Activated naive CD8-positive, alpha-beta T cell (primary cell): ENCODE results near the gene NUP93.
"Not testable (repeated sequence)": the region's sequence is repeated elsewhere in the genome, so short reads cannot be mapped to it uniquely, and the experiment has no call there.

Experiments used
- H3K27ac Mint-ChIP-seq: one replicate; pipeline ENCODE4 v1.8.0; 2021; ENCODE audit warnings: mixed read lengths
- H3K27me3 Mint-ChIP-seq: one replicate; pipeline ENCODE4 v1.8.0; 2021; ENCODE audit warnings: mixed read lengths
- H3K36me3 Mint-ChIP-seq: one replicate; pipeline ENCODE4 v1.8.0; 2021; ENCODE audit warnings: mixed read lengths
- H3K4me1 Mint-ChIP-seq: one replicate; pipeline ENCODE4 v1.8.0; 2021; ENCODE audit warnings: low read depth, mixed read lengths
- H3K4me3 Mint-ChIP-seq: one replicate; pipeline ENCODE4 v1.8.0; 2021; ENCODE audit warnings: mild to moderate bottlenecking, mixed read lengths
- H3K9me3 Mint-ChIP-seq: one replicate; pipeline ENCODE4 v1.8.0; 2021; ENCODE audit warnings: low read depth, mixed read lengths

The NUP93 gene

GRCh38 chr16:56724191-56724590 is 5.7 kb upstream of the NUP93 start:
- Mint-ChIP-seq H3K4me1 (peaks cover 18% of the 10 kb centered on the region), H3K27ac (no peak overlapping the region), H3K9me3 (no peaks in the 10 kb centered on the region), H3K36me3 (no peaks in the 10 kb centered on the region), H3K4me3 (no peak overlapping the region), H3K27me3 (no peaks in the 10 kb centered on the region)

GRCh38 chr16:56726283-56726682 is 3.6 kb upstream of the NUP93 start:
- no peaks in the 10 kb centered on the region for H3K27me3 Mint-ChIP-seq
- no peaks in the 10 kb centered on the region for H3K9me3 Mint-ChIP-seq

GRCh38 chr16:56726926-56727325 is 3.0 kb upstream of the NUP93 start:
- H3K36me3 Mint-ChIP-seq: no peaks in the 10 kb centered on the region
- peaks cover 24% of the 10 kb centered on the region for H3K4me1 Mint-ChIP-seq
- no peaks in the 10 kb centered on the region for H3K9me3 Mint-ChIP-seq
- no peak overlapping the region for H3K27ac Mint-ChIP-seq
- H3K4me3 Mint-ChIP-seq: no peak overlapping the region
- no peaks in the 10 kb centered on the region for H3K27me3 Mint-ChIP-seq

More at GRCh38 chr16:56726283-56726682, 3.6 kb upstream of the NUP93 start:
- peaks cover 24% of the 10 kb centered on the region for H3K4me1 Mint-ChIP-seq
- H3K27ac Mint-ChIP-seq: no peak overlapping the region
- no peaks in the 10 kb centered on the region for H3K36me3 Mint-ChIP-seq
- no peak overlapping the region for H3K4me3 Mint-ChIP-seq

- no peaks in the 10 kb centered on the region for H3K9me3 Mint-ChIP-seq
- peaks cover 24% of the 10 kb centered on the region for H3K4me1 Mint-ChIP-seq
- no peaks in the 10 kb centered on the region for H3K27me3 Mint-ChIP-seq
- no peak overlapping the region for H3K27ac Mint-ChIP-seq
- H3K36me3 Mint-ChIP-seq: no peaks in the 10 kb centered on the region
- no peak overlapping the region for H3K4me3 Mint-ChIP-seq
Observed at GRCh38 chr16:56728027-56728426, 1.9 kb upstream of the NUP93 start.

- H3K9me3 Mint-ChIP-seq: no peaks in the 10 kb centered on the region
- peaks cover 24% of the 10 kb centered on the region for H3K4me1 Mint-ChIP-seq
- peak overlapping the region; percentile 91 for H3K27ac Mint-ChIP-seq
- no peaks in the 10 kb centered on the region for H3K27me3 Mint-ChIP-seq
- no peak overlapping the region for H3K4me3 Mint-ChIP-seq
- H3K36me3 Mint-ChIP-seq: no peaks in the 10 kb centered on the region
Observed at GRCh38 chr16:56728980-56729734, 772 bp upstream of the NUP93 start.

- H3K27ac Mint-ChIP-seq: no peak overlapping the region
- H3K36me3 Mint-ChIP-seq: no peaks in the 10 kb centered on the region
Observed at GRCh38 chr16:56732366-56732765, 2.4 kb downstream of the NUP93 start.

GRCh38 chr16:56732832-56733231 is 2.9 kb downstream of the NUP93 start:
- Mint-ChIP-seq H3K4me3 (no peak overlapping the region), H3K27me3 (no peaks in the 10 kb centered on the region), H3K27ac (no peak overlapping the region), H3K36me3 (peaks cover 2% of the 10 kb centered on the region), H3K9me3 (no peaks in the 10 kb centered on the region), H3K4me1 (peaks cover 26% of the 10 kb centered on the region)

More at GRCh38 chr16:56732366-56732765, 2.4 kb downstream of the NUP93 start:
- Mint-ChIP-seq H3K4me3 (no peak overlapping the region), H3K27me3 (no peaks in the 10 kb centered on the region), H3K4me1 (peaks cover 23% of the 10 kb centered on the region), H3K9me3 (no peaks in the 10 kb centered on the region)

GRCh38 chr16:56734429-56734828 is 4.5 kb downstream of the NUP93 start:
- Mint-ChIP-seq H3K27ac (no peak overlapping the region), H3K36me3 (peaks cover 7% of the 10 kb centered on the region), H3K4me3 (no peak overlapping the region), H3K4me1 (peaks cover 18% of the 10 kb centered on the region), H3K9me3 (no peaks in the 10 kb centered on the region), H3K27me3 (no peaks in the 10 kb centered on the region)

- Mint-ChIP-seq H3K27me3 (no peaks in the 10 kb centered on the region), H3K4me3 (no peak overlapping the region), H3K4me1 (peaks cover 14% of the 10 kb centered on the region), H3K36me3 (peaks cover 7% of the 10 kb centered on the region), H3K27ac (peak overlapping the region; percentile 17), H3K9me3 (no peaks in the 10 kb centered on the region)
Observed at GRCh38 chr16:56736476-56736875, 6.5 kb downstream of the NUP93 start.

- no peaks in the 10 kb centered on the region for H3K27me3 Mint-ChIP-seq
- H3K9me3 Mint-ChIP-seq: no peaks in the 10 kb centered on the region
- H3K4me1 Mint-ChIP-seq: peaks cover 25% of the 10 kb centered on the region
- no peak overlapping the region for H3K4me3 Mint-ChIP-seq
- H3K27ac Mint-ChIP-seq: no peak overlapping the region
- H3K36me3 Mint-ChIP-seq: peaks cover 8% of the 10 kb centered on the region
Observed at GRCh38 chr16:56737539-56737938, 7.6 kb downstream of the NUP93 start.

GRCh38 chr16:56738221-56738620 is 8.3 kb downstream of the NUP93 start:
- H3K27ac Mint-ChIP-seq: no peak overlapping the region
- no peaks in the 10 kb centered on the region for H3K27me3 Mint-ChIP-seq
- H3K36me3 Mint-ChIP-seq: peaks cover 8% of the 10 kb centered on the region
- H3K9me3 Mint-ChIP-seq: no peaks in the 10 kb centered on the region
- H3K4me3 Mint-ChIP-seq: no peak overlapping the region
- peaks cover 28% of the 10 kb centered on the region for H3K4me1 Mint-ChIP-seq

- not testable (repeated sequence) for H3K27ac Mint-ChIP-seq, H3K4me3 Mint-ChIP-seq, H3K9me3 Mint-ChIP-seq, H3K27me3 Mint-ChIP-seq
- H3K36me3 Mint-ChIP-seq: peaks cover 12% of the 10 kb centered on the region
- H3K4me1 Mint-ChIP-seq: peaks cover 35% of the 10 kb centered on the region
Observed at GRCh38 chr16:56739378-56739777, 9.4 kb downstream of the NUP93 start.

- no peak overlapping the region for H3K27ac Mint-ChIP-seq
- H3K9me3 Mint-ChIP-seq: no peaks in the 10 kb centered on the region
- H3K4me3 Mint-ChIP-seq: no peak overlapping the region
- H3K36me3 Mint-ChIP-seq: peaks cover 12% of the 10 kb centered on the region
- no peaks in the 10 kb centered on the region for H3K27me3 Mint-ChIP-seq
- H3K4me1 Mint-ChIP-seq: peaks cover 40% of the 10 kb centered on the region
Observed at GRCh38 chr16:56741399-56741798, 11.5 kb downstream of the NUP93 start.

- Mint-ChIP-seq H3K4me3 (no peak overlapping the region), H3K4me1 (peaks cover 39% of the 10 kb centered on the region), H3K27me3 (no peaks in the 10 kb centered on the region), H3K27ac (peak overlapping the region; percentile 61), H3K9me3 (no peaks in the 10 kb centered on the region), H3K36me3 (peaks cover 12% of the 10 kb centered on the region)
Observed at GRCh38 chr16:56742030-56742984, 12.4 kb downstream of the NUP93 start.

GRCh38 chr16:56743840-56744239 is 13.9 kb downstream of the NUP93 start:
- Mint-ChIP-seq H3K4me1 (peaks cover 38% of the 10 kb centered on the region), H3K27me3 (no peaks in the 10 kb centered on the region), H3K4me3 (no peak overlapping the region), H3K27ac (no peak overlapping the region), H3K36me3 (peaks cover 12% of the 10 kb centered on the region), H3K9me3 (no peaks in the 10 kb centered on the region)
